GM21447 (cell line): Measurements from ENCODE around the gene CD44.
A peak's percentile ranks its signal among the peaks of the same experiment; 100 is the strongest.

Source experiments
- ATAC-seq: cut with Tn5 transposase; IDR thresholded peaks from one replicate; pipeline ENCODE4 v1.9.1; 2021; ENCODE audit not compliant: unreplicated experiment

The CD44 gene

GRCh38 chr11:35136311-35136710 lies 2.7 kb upstream of the CD44 start:
- ATAC-seq: no peak

- ATAC-seq: no peak
Measured at GRCh38 chr11:35138058-35138457, 913 bp upstream of the CD44 start.

GRCh38 chr11:35138606-35138942 lies 397 bp upstream of the CD44 start:
- ATAC-seq: no peak

- no peak for ATAC-seq
Measured at GRCh38 chr11:35139722-35140282, 831 bp downstream of the CD44 start.

GRCh38 chr11:35141071-35141470 lies 2.1 kb downstream of the CD44 start:
- no peak for ATAC-seq

GRCh38 chr11:35141571-35141971 lies 2.6 kb downstream of the CD44 start:
- no peak for ATAC-seq

GRCh38 chr11:35142481-35143075 lies 3.6 kb downstream of the CD44 start:
- ATAC-seq: no peak

GRCh38 chr11:35143297-35144135 lies 4.5 kb downstream of the CD44 start:
- ATAC-seq: no peak

- peak; percentile 52 for ATAC-seq
Measured at GRCh38 chr11:35144136-35144741, 5.3 kb downstream of the CD44 start.

GRCh38 chr11:35144806-35145205 lies 5.8 kb downstream of the CD44 start:
- no peak for ATAC-seq

- ATAC-seq: peak; percentile 48
Measured at GRCh38 chr11:35145271-35145670, 6.3 kb downstream of the CD44 start.

GRCh38 chr11:35146074-35146521 lies 7.1 kb downstream of the CD44 start:
- peak; percentile 38 for ATAC-seq

GRCh38 chr11:35146711-35147110 lies 7.7 kb downstream of the CD44 start:
- no peak for ATAC-seq

GRCh38 chr11:35147235-35147634 lies 8.3 kb downstream of the CD44 start:
- ATAC-seq: no peak

GRCh38 chr11:35148163-35148837 lies 9.3 kb downstream of the CD44 start:
- ATAC-seq: no peak

GRCh38 chr11:35150454-35150853 lies 11.5 kb downstream of the CD44 start:
- ATAC-seq: no peak

- ATAC-seq: no peak
Measured at GRCh38 chr11:35151241-35151640, 12.3 kb downstream of the CD44 start.

GRCh38 chr11:35151683-35152280 lies 12.8 kb downstream of the CD44 start:
- no peak for ATAC-seq

- no peak for ATAC-seq
Measured at GRCh38 chr11:35152575-35152974, 13.6 kb downstream of the CD44 start.

GRCh38 chr11:35153280-35153679 lies 14.3 kb downstream of the CD44 start:
- no peak for ATAC-seq

- no peak for ATAC-seq
Measured at GRCh38 chr11:35154952-35155351, 16.0 kb downstream of the CD44 start.
